KMS-11 (cell line): ENCODE measurements around the gene STAG2.
A peak's percentile ranks its signal among the peaks of the same experiment; 100 is the strongest.

Source experiments
- H2AFZ ChIP-seq: fragments of 200-600 bp; sonication (generic); 2 replicates; pipeline ENCODE4 v1.6.1; 2016; ENCODE audit warnings: antibody characterized with exemption, mixed run types, low read depth
- H3K27ac ChIP-seq: fragments of 200-600 bp; sonication (generic); 2 replicates; pipeline ENCODE4 v1.6.1; 2016; ENCODE audit warnings: mild to moderate bottlenecking, mixed run types
- H3K27me3 ChIP-seq: fragments of 200-600 bp; sonication (generic); 2 replicates; pipeline ENCODE4 v1.6.1; 2017; ENCODE audit warnings: mild to moderate bottlenecking, low read depth, mixed run types, moderate library complexity; ENCODE audit not compliant: insufficient read depth
- H3K36me3 ChIP-seq: fragments of 200-600 bp; sonication (generic); 2 replicates; pipeline ENCODE4 v1.6.1; 2017; ENCODE audit warnings: mild to moderate bottlenecking, mixed run types; ENCODE audit not compliant: insufficient read depth
- H3K4me1 ChIP-seq: fragments of 200-600 bp; sonication (generic); 2 replicates; pipeline ENCODE4 v1.6.1; 2016; ENCODE audit warnings: mild to moderate bottlenecking, low read depth, mixed run types; ENCODE audit not compliant: poor library complexity, severe bottlenecking
- H3K4me2 ChIP-seq: fragments of 200-600 bp; sonication (generic); 2 replicates; pipeline ENCODE4 v1.7.0; 2016; ENCODE audit warnings: mild to moderate bottlenecking, mixed run types
- H3K4me3 ChIP-seq: fragments of 200-600 bp; sonication (generic); IDR thresholded peaks from 2 replicates; pipeline ENCODE4 v1.6.1; 2017; ENCODE audit warnings: low read depth, low read length, mixed read lengths; ENCODE audit not compliant: insufficient read depth
- H3K79me2 ChIP-seq: fragments of 200-600 bp; sonication (generic); 2 replicates; pipeline ENCODE4 v1.6.1; 2016; ENCODE audit warnings: low read depth, mixed run types; ENCODE audit not compliant: insufficient read depth
- H3K9ac ChIP-seq: fragments of 200-600 bp; sonication (generic); 2 replicates; pipeline ENCODE4 v1.6.1; 2016; ENCODE audit warnings: mild to moderate bottlenecking, mixed run types
- H4K20me1 ChIP-seq: fragments of 200-600 bp; sonication (generic); 2 replicates; pipeline ENCODE4 v1.6.1; 2016; ENCODE audit warnings: mild to moderate bottlenecking, mixed run types; ENCODE audit not compliant: insufficient read depth
- TF ChIP-seq, protein P1 (sequence below): fragments of 200-600 bp; sonication (generic); conservative IDR thresholded peaks from 2 replicates; pipeline ENCODE4 v1.6.1; 2017; ENCODE audit warnings: low read depth, mild to moderate bottlenecking, antibody characterized with exemption, low read length, moderate library complexity, mixed read lengths

Gene STAG2

DNA sequence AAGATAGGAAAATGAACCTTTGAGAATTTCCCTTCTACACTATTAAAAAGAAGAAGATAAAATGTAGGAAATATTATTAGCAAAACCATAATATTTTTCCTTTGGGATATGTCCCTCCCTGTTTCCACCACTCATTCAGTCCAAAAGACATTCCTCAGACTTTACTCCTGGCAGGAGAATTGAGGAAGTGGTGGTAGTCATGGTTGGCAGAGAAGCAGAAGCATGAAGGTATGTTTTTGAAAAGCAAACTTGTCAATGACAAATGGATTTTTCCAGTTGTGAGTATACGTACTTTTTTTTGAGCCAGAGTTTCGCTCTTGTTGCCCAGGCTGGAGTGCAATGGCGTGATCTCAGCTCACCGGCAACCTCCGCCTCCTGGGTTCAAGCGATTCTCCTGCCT is 13.7 kb downstream of the STAG2 start:
- TF ChIP-seq, protein P1, sequence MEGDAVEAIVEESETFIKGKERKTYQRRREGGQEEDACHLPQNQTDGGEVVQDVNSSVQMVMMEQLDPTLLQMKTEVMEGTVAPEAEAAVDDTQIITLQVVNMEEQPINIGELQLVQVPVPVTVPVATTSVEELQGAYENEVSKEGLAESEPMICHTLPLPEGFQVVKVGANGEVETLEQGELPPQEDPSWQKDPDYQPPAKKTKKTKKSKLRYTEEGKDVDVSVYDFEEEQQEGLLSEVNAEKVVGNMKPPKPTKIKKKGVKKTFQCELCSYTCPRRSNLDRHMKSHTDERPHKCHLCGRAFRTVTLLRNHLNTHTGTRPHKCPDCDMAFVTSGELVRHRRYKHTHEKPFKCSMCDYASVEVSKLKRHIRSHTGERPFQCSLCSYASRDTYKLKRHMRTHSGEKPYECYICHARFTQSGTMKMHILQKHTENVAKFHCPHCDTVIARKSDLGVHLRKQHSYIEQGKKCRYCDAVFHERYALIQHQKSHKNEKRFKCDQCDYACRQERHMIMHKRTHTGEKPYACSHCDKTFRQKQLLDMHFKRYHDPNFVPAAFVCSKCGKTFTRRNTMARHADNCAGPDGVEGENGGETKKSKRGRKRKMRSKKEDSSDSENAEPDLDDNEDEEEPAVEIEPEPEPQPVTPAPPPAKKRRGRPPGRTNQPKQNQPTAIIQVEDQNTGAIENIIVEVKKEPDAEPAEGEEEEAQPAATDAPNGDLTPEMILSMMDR, result no peak
- no peak overlapping the region for H3K4me2 ChIP-seq
- peaks cover 24% of the 10 kb centered on the region for H3K4me1 ChIP-seq

DNA sequence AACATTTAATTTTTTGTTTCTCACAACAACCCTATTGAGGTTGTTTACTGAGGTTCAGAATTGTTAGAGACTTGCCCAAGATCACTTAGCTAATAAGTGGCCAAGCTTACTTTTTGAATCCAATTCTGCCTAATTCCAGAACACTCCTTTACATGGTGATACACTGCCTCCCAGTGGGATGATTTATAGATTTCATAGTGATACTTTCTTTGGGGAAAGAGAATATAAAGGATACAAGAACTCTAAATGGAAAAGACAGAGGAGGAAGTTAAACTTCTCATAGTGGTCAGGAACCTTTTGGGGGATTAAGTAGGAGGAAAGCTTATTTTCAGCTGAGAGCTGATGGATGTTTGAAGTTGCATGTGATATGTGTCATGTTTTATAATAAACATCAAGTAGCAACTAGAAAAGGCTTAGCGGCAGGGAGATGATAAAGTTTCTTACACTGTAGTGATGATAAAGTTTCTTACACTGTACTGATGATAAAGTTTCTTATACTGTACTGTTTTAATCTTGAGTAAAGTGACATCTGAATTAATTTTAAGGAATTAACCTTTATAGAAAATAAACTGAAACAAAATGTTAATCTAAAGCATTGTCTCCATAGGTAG is 15.3 kb downstream of the STAG2 start:
- Histone ChIP-seq H3K79me2 (peaks cover 99% of the 10 kb centered on the region), H2AFZ (no peak overlapping the region), H3K4me2 (no peak overlapping the region), H3K27me3 (no peaks in the 10 kb centered on the region), H4K20me1 (0 out of 2 replicates have a peak, but pooled peaks cover 29% of the 10 kb centered on the region), H3K4me3 (no peak overlapping the region), H3K27ac (no peak overlapping the region), H3K9ac (no peak overlapping the region), H3K36me3 (no peaks in the 10 kb centered on the region), H3K4me1 (peaks cover 24% of the 10 kb centered on the region)
- TF ChIP-seq, protein P1, result 0 out of 2 replicates have a peak, but pooled peaks have one; percentile 10

More for the DNA sequence above, 13.7 kb downstream of the STAG2 start:
- Histone ChIP-seq H3K9ac (no peak overlapping the region), H3K27ac (no peak overlapping the region), H3K79me2 (peaks cover 99% of the 10 kb centered on the region), H3K27me3 (no peaks in the 10 kb centered on the region), H3K36me3 (no peaks in the 10 kb centered on the region), H2AFZ (no peak overlapping the region), H4K20me1 (peaks cover 26% of the 10 kb centered on the region; the same call in 1 of the 2 replicates), H3K4me3 (no peak overlapping the region)

DNA sequence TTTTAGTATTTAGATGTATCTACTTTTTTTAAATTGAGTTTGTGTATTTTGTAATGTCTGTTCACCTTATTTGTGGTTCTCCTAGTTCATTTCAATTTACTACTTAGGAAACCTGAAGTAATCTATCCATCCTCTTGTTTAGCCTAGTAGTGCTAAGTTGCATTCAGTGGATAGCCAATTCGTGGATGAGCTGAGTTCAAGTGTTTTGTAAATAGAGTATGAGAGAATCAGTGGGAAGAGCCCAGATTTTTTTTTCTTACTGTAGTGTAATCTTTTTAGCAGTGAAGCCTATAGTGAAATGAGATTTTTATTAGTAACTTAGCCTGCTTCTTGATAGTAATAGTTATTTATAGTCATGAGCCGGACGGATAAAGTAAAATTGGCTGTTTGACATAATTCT is 21.7 kb downstream of the STAG2 start:
- Histone ChIP-seq H3K79me2 (peaks cover 97% of the 10 kb centered on the region), H2AFZ (no peak overlapping the region), H3K27me3 (no peaks in the 10 kb centered on the region), H3K27ac (no peak overlapping the region), H3K36me3 (no peaks in the 10 kb centered on the region), H3K4me3 (no peak overlapping the region), H3K4me2 (no peak overlapping the region), H3K4me1 (peaks cover 22% of the 10 kb centered on the region), H3K9ac (no peak overlapping the region), H4K20me1 (0 out of 2 replicates have a peak, but pooled peaks cover 21% of the 10 kb centered on the region)
- TF ChIP-seq, protein P1, result no peak

DNA sequence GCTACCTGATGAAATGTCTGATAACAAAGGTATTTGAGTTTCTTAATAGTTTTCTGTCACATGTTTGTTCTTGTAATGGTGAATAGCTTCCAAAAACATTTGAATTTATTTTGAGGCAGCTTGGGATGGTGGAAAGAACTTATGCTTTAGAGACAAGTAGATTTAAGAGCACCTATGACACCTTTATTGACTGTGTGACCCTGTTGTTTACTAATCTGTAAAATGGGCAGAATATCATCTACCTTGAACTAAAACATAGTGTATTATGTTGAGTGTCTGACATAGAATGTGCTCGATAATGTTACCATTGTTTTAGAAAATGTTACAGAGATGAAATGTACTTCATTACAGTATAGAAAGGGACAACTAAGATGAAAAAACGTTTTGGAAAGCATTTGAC is 24.9 kb downstream of the STAG2 start:
- TF ChIP-seq, protein P1, result no peak
- H4K20me1 ChIP-seq, result peaks cover 8% of the 10 kb centered on the region; the same call in 1 of the 2 replicates

More for the DNA sequence above, 24.9 kb downstream of the STAG2 start:
- H3K9ac ChIP-seq, result no peak overlapping the region
- H3K27ac ChIP-seq, result no peak overlapping the region
- no peak overlapping the region for H2AFZ ChIP-seq
- H3K4me3 ChIP-seq, result no peak overlapping the region
- no peaks in the 10 kb centered on the region for H3K36me3 ChIP-seq
- H3K4me2 ChIP-seq, result no peak overlapping the region
- H3K79me2 ChIP-seq, result peaks cover 95% of the 10 kb centered on the region
- peaks cover 36% of the 10 kb centered on the region for H3K4me1 ChIP-seq
- H3K27me3 ChIP-seq, result no peaks in the 10 kb centered on the region
